K562 (cell line): ENCODE measurements around the gene SMG5. TPM values are rescaled to one million over a fixed set of nuclear protein-coding genes. Genes with fewer than 3 reads are reported as not detected.

Experiments used
- BCL6 ChIP-seq: fragments of 250-450 bp; sonication (Bioruptor Pico); IDR thresholded peaks from 2 replicates; pipeline ENCODE4 v1.4.0; 2020
- ESRRA ChIP-seq: fragments of 450-650 bp; IDR thresholded peaks from 2 replicates; pipeline ENCODE4 v1.6.1; 2014; ENCODE audit warnings: low read depth, mild to moderate bottlenecking, moderate library complexity, borderline replicate concordance
- MCM2 ChIP-seq: fragments of 450-650 bp; IDR thresholded peaks from 2 replicates; pipeline ENCODE4 v1.6.1; 2017; ENCODE audit warnings: low read depth, mild to moderate bottlenecking
- MEIS2 ChIP-seq: fragments of 450-650 bp; IDR thresholded peaks from 2 replicates; pipeline ENCODE4 v1.6.1; 2014; ENCODE audit warnings: mild to moderate bottlenecking; ENCODE audit not compliant: partially characterized antibody
- PHB2 ChIP-seq: fragments of 450-650 bp; IDR thresholded peaks from 2 replicates; pipeline ENCODE4 v1.6.1; 2017; ENCODE audit warnings: low read depth
- RBM34 ChIP-seq: fragments of 200-400 bp; formaldehyde crosslinking; IDR thresholded peaks from 2 replicates; pipeline ENCODE4 v1.6.1; 2018; ENCODE audit warnings: low read length, borderline replicate concordance; ENCODE audit not compliant: insufficient read depth
- SIN3A ChIP-seq, 2 experiments: fragments of 150-350 bp in 1 of 2; IDR thresholded peaks; 2 replicates each; pipeline ENCODE4 v1.6.1; 2011 to 2016; ENCODE audit warnings: borderline replicate concordance in 2 of 2, low read depth in 2 of 2, low read length in 2 of 2, mild to moderate bottlenecking in 2 of 2, moderate library complexity in 2 of 2; ENCODE audit not compliant: control insufficient read depth in 1 of 2
- ZNF444 ChIP-seq: fragments of 250-450 bp; sonication (Bioruptor Pico); IDR thresholded peaks from 2 replicates; pipeline ENCODE4 v1.4.0; 2020; ENCODE audit warnings: mild to moderate bottlenecking, moderate library complexity
- polyA plus RNA-seq, 8 experiments: library from polyadenylated mRNA; depleted of rRNA in 4 of 8; stranded (reverse) in 5 of 8; unstranded in 3 of 8; fragments of >200 nt; fragmentation: Nextera tagmentation in 2 of 8; fragmentation: Illumina TruSeq in 1 of 8; extraction: Ambion mirVana in 2 of 8; extraction: Trizol in 1 of 8; gene quantifications; 2 replicates each; pipeline versions ENCODE4 v1.2.1 to v1.2.3, GENCODE V29; 2011 to 2014; ENCODE audit warnings: inconsistent platforms in 1 of 8, missing spikeins in 1 of 8
- total RNA-seq, 7 experiments: library from RNA; depleted of rRNA in 6 of 7; stranded (reverse); fragments of >200 nt in 6 of 7; fragmentation: Illumina TruSeq in 2 of 7; extraction: Trizol in 2 of 7; gene quantifications; 2 replicates each; pipeline versions ENCODE4 v1.2.1 to v1.2.3, GENCODE V29; 2011 to 2021; ENCODE audit warnings: low replicate concordance in 1 of 7
- TF ChIP-seq, protein P1 (sequence below), 2 experiments: fragments of 450-650 bp; IDR thresholded peaks; 2 replicates each; pipeline ENCODE4 v1.6.1; 2016; ENCODE audit warnings: mild to moderate bottlenecking in 2 of 2, borderline replicate concordance in 1 of 2, low read depth in 1 of 2, moderate library complexity in 1 of 2
- TF ChIP-seq, protein P2 (sequence below): sonication (generic); formaldehyde crosslinking; IDR thresholded peaks from 2 replicates; pipeline ENCODE4 v1.8.0; 2022; ENCODE audit warnings: missing genetic modification reagents, mild to moderate bottlenecking, borderline replicate concordance
- TF ChIP-seq, protein P3 (sequence below): sonication (generic); formaldehyde crosslinking; IDR thresholded peaks from 2 replicates; pipeline ENCODE4 v1.8.1; 2022; ENCODE audit warnings: missing genetic modification reagents
- TF ChIP-seq, protein P4 (sequence below): fragments of 450-650 bp; IDR thresholded peaks from 2 replicates; pipeline ENCODE4 v1.6.1; 2016; ENCODE audit warnings: borderline replicate concordance
- TF ChIP-seq, protein P5 (sequence below): fragments of 250-450 bp; sonication (Bioruptor Pico); IDR thresholded peaks from 2 replicates; pipeline ENCODE4 v1.9.0; 2021; ENCODE audit warnings: mild to moderate bottlenecking

The SMG5 gene
- total and polyA plus RNA-seq, 9 of the 15 experiments (the other 6 are each of a cell fraction or from before 2014, with no cell fraction given), result 1.4 to 85.9 (median 53.0) TPM

DNA sequence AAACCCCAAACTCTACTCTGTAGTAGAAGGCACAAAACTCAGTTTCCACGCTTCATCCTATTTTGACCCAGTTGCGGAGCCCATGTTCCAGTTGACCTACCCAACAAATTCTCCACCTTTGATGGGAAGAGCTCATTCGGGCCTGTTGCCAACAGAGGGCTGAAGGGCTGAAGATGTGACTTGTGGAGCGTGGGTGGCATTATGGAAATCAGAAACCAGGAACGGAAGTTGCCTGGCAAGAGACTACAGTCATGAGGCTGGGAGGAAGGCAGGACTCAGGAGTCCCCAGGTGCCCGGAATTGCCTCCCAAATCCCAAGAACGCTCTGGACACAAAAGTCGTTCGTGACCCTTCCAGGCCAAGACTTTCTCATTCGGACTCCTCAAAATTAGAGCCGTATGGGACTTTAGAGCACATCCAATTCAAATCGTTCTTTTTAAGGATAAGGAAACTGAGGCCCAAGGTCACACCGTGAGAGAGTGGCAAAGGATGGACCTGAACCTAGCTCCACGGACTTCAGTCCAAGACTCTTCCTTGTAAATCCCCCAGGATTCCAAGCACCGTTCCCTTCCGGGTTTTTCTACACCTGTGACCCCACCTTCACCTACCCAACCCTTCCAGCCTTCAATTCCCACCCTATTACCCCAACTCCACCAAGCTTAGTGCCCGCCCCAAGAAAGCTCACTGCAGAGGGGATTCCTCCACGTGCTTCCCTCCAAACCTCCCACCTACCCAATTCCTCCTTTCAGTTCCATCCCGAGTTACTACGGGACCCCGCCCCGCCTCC, 739 bp downstream of the SMG5 start (continued):
- TF ChIP-seq, protein P1, sequence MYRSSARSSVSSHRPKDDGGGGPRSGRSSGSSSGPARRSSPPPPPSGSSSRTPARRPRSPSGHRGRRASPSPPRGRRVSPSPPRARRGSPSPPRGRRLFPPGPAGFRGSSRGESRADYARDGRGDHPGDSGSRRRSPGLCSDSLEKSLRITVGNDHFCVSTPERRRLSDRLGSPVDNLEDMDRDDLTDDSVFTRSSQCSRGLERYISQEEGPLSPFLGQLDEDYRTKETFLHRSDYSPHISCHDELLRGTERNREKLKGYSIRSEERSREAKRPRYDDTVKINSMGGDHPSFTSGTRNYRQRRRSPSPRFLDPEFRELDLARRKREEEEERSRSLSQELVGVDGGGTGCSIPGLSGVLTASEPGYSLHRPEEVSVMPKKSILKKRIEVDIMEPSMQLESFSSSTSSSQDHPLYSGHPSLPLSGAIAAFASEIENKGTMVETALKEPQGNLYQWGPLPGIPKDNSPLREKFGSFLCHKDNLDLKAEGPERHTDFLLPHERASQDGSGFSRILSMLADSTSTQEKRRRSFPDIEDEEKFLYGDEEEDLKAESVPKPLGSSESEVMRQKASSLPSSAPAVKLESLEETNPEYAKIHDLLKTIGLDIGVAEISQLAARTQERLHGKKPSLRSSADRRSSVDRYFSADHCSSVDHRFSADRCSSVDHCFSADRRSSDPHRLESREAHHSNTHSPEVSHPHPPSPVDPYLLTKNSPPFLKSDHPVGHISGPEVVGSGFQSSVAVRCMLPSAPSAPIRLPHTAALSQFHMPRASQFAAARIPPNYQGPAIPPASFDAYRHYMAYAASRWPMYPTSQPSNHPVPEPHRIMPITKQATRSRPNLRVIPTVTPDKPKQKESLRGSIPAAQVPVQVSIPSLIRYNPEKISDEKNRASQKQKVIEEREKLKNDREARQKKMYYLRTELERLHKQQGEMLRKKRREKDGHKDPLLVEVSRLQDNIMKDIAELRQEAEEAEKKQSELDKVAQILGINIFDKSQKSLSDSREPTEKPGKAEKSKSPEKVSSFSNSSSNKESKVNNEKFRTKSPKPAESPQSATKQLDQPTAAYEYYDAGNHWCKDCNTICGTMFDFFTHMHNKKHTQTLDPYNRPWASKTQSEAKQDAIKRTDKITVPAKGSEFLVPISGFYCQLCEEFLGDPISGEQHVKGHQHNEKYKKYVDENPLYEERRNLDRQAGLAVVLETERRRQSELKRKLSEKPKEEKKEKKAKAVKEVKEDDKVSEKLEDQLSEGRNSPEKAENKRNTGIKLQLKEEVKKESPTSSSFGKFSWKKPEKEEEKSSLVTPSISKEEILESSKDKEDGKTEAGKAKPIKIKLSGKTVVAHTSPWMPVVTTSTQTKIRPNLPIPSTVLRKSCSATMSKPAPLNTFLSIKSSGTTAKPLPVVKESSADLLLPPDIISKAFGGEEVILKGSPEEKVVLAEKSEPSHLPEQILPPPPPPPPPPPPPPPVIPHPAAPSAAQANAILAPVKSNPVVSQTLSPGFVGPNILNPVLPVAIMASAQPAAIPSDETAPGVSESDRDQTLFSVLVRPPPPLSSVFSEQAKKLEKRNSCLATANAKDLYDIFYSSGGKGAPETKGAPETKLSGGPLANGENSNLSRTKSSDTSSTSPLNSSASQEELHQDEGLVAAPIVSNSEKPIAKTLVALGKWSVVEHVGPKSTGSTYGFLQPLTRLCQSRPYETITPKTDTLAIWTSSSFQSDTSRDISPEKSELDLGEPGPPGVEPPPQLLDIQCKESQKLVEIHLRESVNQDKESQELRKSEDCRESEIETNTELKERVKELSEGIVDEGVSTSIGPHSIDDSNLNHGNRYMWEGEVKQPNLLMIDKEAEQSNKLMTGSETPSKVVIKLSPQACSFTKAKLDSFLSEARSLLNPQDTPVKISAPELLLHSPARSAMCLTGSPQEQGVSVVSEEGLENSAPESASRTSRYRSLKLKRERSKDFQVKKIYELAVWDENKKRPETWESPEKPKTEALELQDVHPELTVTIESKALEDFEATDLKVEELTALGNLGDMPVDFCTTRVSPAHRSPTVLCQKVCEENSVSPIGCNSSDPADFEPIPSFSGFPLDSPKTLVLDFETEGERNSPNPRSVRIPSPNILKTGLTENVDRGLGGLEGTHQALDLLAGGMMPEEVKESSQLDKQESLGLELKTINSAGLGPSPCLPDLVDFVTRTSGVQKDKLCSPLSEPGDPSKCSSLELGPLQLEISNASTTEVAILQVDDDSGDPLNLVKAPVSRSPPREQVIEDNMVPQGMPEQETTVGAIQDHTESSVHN (IDR thresholded peaks at IDR 0.05; ENCODE audit: borderline replicate concordance in 1 of 2, low read depth in 1 of 2), result no peak
- TF ChIP-seq ZNF444 (CRISPR knock-in tag) (no peak), ESRRA (peak; percentile 56; the same call in 1 of the 2 replicates), MEIS2 (no peak), PHB2 (peak; percentile 42; the same call in 1 of the 2 replicates), BCL6 (CRISPR knock-in tag) (no peak), RBM34 (no peak), MCM2 (no peak), SIN3A (IDR thresholded peaks at IDR 0.05; ENCODE audit: borderline replicate concordance in 2 of 2, control insufficient read depth in 1 of 2, low read depth in 2 of 2, low read length in 2 of 2) (peak; percentile 15 to 17; a peak in 1 of 4 replicates)
- TF ChIP-seq, protein P2, sequence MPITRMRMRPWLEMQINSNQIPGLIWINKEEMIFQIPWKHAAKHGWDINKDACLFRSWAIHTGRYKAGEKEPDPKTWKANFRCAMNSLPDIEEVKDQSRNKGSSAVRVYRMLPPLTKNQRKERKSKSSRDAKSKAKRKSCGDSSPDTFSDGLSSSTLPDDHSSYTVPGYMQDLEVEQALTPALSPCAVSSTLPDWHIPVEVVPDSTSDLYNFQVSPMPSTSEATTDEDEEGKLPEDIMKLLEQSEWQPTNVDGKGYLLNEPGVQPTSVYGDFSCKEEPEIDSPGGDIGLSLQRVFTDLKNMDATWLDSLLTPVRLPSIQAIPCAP (CRISPR knock-in tag), result no peak
- TF ChIP-seq, protein P3, sequence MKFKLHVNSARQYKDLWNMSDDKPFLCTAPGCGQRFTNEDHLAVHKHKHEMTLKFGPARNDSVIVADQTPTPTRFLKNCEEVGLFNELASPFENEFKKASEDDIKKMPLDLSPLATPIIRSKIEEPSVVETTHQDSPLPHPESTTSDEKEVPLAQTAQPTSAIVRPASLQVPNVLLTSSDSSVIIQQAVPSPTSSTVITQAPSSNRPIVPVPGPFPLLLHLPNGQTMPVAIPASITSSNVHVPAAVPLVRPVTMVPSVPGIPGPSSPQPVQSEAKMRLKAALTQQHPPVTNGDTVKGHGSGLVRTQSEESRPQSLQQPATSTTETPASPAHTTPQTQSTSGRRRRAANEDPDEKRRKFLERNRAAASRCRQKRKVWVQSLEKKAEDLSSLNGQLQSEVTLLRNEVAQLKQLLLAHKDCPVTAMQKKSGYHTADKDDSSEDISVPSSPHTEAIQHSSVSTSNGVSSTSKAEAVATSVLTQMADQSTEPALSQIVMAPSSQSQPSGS (CRISPR knock-in tag), result no peak
- TF ChIP-seq, protein P4, sequence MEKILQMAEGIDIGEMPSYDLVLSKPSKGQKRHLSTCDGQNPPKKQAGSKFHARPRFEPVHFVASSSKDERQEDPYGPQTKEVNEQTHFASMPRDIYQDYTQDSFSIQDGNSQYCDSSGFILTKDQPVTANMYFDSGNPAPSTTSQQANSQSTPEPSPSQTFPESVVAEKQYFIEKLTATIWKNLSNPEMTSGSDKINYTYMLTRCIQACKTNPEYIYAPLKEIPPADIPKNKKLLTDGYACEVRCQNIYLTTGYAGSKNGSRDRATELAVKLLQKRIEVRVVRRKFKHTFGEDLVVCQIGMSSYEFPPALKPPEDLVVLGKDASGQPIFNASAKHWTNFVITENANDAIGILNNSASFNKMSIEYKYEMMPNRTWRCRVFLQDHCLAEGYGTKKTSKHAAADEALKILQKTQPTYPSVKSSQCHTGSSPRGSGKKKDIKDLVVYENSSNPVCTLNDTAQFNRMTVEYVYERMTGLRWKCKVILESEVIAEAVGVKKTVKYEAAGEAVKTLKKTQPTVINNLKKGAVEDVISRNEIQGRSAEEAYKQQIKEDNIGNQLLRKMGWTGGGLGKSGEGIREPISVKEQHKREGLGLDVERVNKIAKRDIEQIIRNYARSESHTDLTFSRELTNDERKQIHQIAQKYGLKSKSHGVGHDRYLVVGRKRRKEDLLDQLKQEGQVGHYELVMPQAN, result peak; percentile 86; the same call in 1 of the 2 replicates
- TF ChIP-seq, protein P5, sequence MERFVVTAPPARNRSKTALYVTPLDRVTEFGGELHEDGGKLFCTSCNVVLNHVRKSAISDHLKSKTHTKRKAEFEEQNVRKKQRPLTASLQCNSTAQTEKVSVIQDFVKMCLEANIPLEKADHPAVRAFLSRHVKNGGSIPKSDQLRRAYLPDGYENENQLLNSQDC (CRISPR knock-in tag), result no peak
